Psoas muscle (tissue), 8 donors: ENCODE measurements around the gene JAKMIP1. TPM values are rescaled to one million over a fixed set of nuclear protein-coding genes. Genes with fewer than 3 reads are reported as not detected.

Experiments
- ATAC-seq, 4 donors: fragments of 200-7000 bp; cut with Tn5 transposase; one replicate each; pipeline ENCODE4 v1.9.1; 2020; ENCODE audit warnings: moderate library complexity in 3 of 4, mild to moderate bottlenecking in 2 of 4
- DNase-seq, 2 donors: peaks; one replicate each; pipeline ENCODE4 v3.0.0-alpha.2; 2020
- H3K27ac ChIP-seq: fragments of 200-600 bp; one replicate; pipeline ENCODE4 v1.8.0; 2022
- H3K27me3 ChIP-seq, 3 donors: fragments of 200-600 bp in 1 of 3; one replicate each; pipeline versions ENCODE4 v1.6.1 to v1.8.0; 2013 to 2022; ENCODE audit warnings: low read length in 2 of 3, mild to moderate bottlenecking in 2 of 3, moderate library complexity in 1 of 3; ENCODE audit not compliant: insufficient read depth in 3 of 3
- H3K36me3 ChIP-seq, 2 donors: fragments of 200-600 bp in 1 of 2; one replicate each; pipeline versions ENCODE4 v1.6.1 to v1.8.0; 2013 to 2022; ENCODE audit warnings: low read depth in 1 of 2, mild to moderate bottlenecking in 1 of 2, moderate library complexity in 1 of 2; ENCODE audit not compliant: insufficient read depth in 1 of 2
- H3K4me1 ChIP-seq: fragments of 200-600 bp; one replicate; pipeline ENCODE4 v1.8.0; 2022
- H3K4me3 ChIP-seq: fragments of 200-600 bp; one replicate; pipeline ENCODE4 v1.8.0; 2022; ENCODE audit warnings: mild to moderate bottlenecking
- H3K9me3 ChIP-seq: fragments of 200-600 bp; one replicate; pipeline ENCODE4 v1.8.0; 2022
- WGBS, 3 donors: extraction: QIAGEN DNeasy Blood & Tissue Kit; methylation state at CpG; one replicate each; pipeline versions ENCODE4 v1.1.6 to v1.1.7; 2013; 5-methylcytosine and 5-hydroxymethylcytosine counted together
- intact Hi-C, 2 donors: fragments of 100-400 bp; cut with DNase I; formaldehyde crosslinking; loops; one replicate each; pipeline versions ENCODE4 v1.11.0 to v1.14.2; 2022
- polyA plus RNA-seq, 3 donors: library from polyadenylated mRNA; stranded (reverse); fragments of 200-250 nt; gene quantifications; one replicate each; pipeline ENCODE4 v1.2.3, GENCODE V29; 2013
- total RNA-seq, 4 donors: library from RNA; stranded (reverse); fragmentation: NEBNext Ultra II Directional in 2 of 4; extraction: Animal tissue kit (Norgen Biotek cat#: 25700) in 2 of 4; gene quantifications; one replicate each; pipeline versions ENCODE4 v1.2.1 to v1.2.4, GENCODE V29; 2021 to 2023
- TF ChIP-seq, protein P1 (sequence below): fragments of 200-600 bp; IDR thresholded peaks from one replicate; pipeline ENCODE4 v1.8.0; 2022; ENCODE audit warnings: antibody characterized with exemption
- donor health status: healthy with polysubstance abuse.
- donor health status: DM: no; HTN: no; CAD: no; lungs with moderate emphysema.
- donor health status: Bipolar disorder and iron deficiency.
- donor health status: healthy.
- donor health status: DM: yes; HTN: yes; CAD: no.
- donor health status: DM: no; HTN: no; CAD: no.
- donor health status: DM: no; HTN: no; CAD: no.
- donor health status: DM: yes; HTN: yes; CAD: no.

The JAKMIP1 gene
- total and polyA plus RNA-seq, 7 donors = 0.04 TPM; not detected in 6

DNA sequence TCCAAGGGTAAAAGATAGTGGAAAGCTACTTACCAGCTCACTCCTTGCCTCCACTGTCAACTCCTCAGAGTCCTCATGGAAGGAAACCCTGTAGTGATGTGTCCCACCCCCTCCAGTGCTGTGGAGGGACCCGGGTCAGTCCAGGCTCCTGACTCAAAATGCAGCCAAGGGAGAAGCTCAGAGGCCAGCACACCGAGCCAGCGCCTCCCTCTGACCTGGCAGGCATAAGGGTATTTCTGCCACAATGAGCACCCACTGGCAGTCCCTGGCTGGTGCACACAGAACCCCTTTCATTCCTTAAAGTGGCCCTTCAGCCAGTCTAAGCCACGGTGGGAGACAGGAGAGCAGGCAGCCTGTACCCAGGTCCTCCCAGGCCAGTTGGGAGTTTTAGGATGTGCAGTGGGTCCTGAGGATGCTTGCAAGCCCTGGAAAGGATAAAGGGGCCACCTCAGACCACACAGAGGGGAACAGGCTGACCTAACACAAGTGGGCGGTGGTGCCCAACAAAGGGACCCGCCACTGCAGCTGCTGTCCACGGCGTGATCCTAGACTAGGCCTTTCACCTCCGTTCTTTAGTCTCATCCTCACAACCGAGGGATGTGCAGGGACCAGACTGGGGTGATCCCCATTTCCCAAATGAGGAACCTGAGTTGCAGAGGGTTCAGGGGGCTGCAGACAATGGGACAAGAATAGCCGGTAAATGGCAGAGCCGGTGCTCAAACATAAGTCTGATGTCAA lies 5.7 kb downstream of the JAKMIP1 start:
- DNase-seq = no peak
- Histone ChIP-seq H3K27ac (no peak overlapping the region), H3K27me3 (peaks cover 0 to 60% (median 19%) of the 10 kb centered on the region in 3 donors), H3K4me1 (no peaks in the 10 kb centered on the region), H3K4me3 (no peak overlapping the region), H3K36me3 (no peaks in the 10 kb centered on the region), H3K9me3 (no peaks in the 10 kb centered on the region)
- no peak for ATAC-seq
- TF ChIP-seq, protein P1, sequence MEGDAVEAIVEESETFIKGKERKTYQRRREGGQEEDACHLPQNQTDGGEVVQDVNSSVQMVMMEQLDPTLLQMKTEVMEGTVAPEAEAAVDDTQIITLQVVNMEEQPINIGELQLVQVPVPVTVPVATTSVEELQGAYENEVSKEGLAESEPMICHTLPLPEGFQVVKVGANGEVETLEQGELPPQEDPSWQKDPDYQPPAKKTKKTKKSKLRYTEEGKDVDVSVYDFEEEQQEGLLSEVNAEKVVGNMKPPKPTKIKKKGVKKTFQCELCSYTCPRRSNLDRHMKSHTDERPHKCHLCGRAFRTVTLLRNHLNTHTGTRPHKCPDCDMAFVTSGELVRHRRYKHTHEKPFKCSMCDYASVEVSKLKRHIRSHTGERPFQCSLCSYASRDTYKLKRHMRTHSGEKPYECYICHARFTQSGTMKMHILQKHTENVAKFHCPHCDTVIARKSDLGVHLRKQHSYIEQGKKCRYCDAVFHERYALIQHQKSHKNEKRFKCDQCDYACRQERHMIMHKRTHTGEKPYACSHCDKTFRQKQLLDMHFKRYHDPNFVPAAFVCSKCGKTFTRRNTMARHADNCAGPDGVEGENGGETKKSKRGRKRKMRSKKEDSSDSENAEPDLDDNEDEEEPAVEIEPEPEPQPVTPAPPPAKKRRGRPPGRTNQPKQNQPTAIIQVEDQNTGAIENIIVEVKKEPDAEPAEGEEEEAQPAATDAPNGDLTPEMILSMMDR = no peak
- intact Hi-C loops = no loop called here
- 72 to 74% (median 73%) methylated on average over 12 of the region's 12 CpGs for WGBS, 3 donors

DNA sequence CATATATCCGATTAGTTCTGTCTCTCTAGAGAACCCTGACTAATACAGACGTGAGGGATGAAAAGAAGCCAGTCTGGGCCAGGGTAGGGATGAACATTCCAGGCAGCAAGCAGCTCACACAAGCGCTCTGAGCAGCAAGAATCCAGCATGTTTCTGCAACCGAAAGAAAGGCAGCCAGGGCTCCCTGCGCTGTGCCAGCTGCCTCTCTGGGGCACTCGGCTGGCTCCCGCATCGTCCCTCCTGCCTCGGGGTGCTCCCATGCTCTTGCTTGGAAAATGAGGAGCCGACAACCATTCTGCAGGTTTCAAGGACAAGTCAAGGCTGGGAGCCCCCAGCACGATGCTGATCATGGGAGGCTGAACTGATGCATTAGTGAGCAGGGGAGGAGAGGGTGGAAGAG lies 7.0 kb downstream of the JAKMIP1 start:
- Histone ChIP-seq H3K27me3 (peaks cover 0 to 48% (median 14%) of the 10 kb centered on the region in 3 donors), H3K36me3 (no peaks in the 10 kb centered on the region), H3K4me1 (no peaks in the 10 kb centered on the region), H3K4me3 (no peak overlapping the region), H3K27ac (no peak overlapping the region), H3K9me3 (no peaks in the 10 kb centered on the region)
- no peak for DNase-seq
- intact Hi-C loops = no loop called here
- 64 to 72% (median 67%) methylated on average over 11 of the region's 11 CpGs for WGBS, 3 donors
- ATAC-seq = no peak
- TF ChIP-seq, protein P1 = no peak

DNA sequence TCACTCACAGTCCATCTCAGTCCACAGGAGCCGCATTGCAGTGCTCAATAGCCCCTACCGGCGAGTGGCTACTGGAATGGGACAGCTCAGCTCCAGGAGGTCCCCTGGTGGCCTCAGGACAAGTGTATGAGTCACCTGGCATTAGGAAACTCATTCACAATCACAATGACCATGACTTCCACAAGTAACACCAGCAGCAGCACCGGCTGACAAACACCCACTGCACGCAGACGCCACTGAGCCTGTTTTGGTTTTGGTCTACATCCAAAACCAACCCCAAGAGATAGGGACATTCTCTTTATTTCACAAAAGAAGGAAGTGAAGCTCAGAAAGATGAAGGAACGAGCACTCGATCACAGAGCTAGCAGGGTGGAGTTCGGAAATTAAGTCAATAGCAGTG lies 8.1 kb downstream of the JAKMIP1 start:
- no peak for ATAC-seq
- no peak overlapping the region for H3K4me3 ChIP-seq
- no peaks in the 10 kb centered on the region for H3K4me1 ChIP-seq
- H3K27me3 ChIP-seq = peaks cover 0 to 36% (median 7%) of the 10 kb centered on the region in 3 donors
- intact Hi-C loops = no loop called here
- peaks cover 5% of the 10 kb centered on the region for H3K9me3 ChIP-seq
- no peak overlapping the region for H3K27ac ChIP-seq
- no peak for DNase-seq
- WGBS, 3 donors = 67 to 73% (median 70%) methylated on average over 9 of the region's 9 CpGs
- TF ChIP-seq, protein P1 = no peak
- no peaks in the 10 kb centered on the region for H3K36me3 ChIP-seq

DNA sequence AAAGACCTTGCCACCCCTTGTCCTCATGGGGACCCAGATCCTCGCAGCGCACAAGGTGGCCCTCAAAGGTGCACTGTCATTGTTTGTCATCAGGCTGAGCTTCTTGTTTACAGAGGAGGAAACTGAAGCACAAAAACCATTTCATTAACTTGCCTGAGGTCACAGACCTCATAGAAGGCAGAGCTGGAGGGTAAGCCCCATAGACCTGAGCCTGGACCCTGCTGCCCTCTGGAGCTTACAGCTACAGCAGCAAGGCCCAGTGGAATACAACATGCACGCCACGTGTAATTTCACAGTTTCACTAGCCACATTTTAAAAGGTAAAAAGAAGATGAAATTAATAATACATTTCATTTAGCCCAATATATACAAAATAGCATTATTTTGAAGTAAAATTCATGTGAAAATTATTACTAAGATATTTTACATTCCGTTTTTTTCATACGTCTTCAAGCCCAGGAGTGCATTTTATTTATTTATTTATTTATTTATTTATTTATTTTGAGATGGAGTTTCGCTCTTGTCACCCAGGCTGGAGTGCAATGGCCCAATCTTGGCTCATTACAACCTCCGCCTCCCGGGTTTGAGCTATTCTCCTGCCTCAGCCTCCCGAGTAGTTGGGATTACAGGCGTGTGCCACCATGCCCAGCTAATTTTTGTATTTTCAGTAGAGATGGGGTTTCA lies 8.8 kb downstream of the JAKMIP1 start:
- intact Hi-C loops = no loop called here
- Histone ChIP-seq H3K4me1 (no peaks in the 10 kb centered on the region), H3K36me3 (no peaks in the 10 kb centered on the region), H3K9me3 (peaks cover 9% of the 10 kb centered on the region), H3K4me3 (no peak overlapping the region), H3K27ac (no peak overlapping the region), H3K27me3 (peaks cover 0 to 30% (median 7%) of the 10 kb centered on the region in 3 donors)
- 82 to 88% (median 86%) methylated on average over 11 of the region's 11 CpGs for WGBS, 3 donors
- no peak for ATAC-seq
- TF ChIP-seq, protein P1 = no peak
- DNase-seq = no peak
